ENCODE data around the gene TMEM220.

Gene TMEM220

DNA sequence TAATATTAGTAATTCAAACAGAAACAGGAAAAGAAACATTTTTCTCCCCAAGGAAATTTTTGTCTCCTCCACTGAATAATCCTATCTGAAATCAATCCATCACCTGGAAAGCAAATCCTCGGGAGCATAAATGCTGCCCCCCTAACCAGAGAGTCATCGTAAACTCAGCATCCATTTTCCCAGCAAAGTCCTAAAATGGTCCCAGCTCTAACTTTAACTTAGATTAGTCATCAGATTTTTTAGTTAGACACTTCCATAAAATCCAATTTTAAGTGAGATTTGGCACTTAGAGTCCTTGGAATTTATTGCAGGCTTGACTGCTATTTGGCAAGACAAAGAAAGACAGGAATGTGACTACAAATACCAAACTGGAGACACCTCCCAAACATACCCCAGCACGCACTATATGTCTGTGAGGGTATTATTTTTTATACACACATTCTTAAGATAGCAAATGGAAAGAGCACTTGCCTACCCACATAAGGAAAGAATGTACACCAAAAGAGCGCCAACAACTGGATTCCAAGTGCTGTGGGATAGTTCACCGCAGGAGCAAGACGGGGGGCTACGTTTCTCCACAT, 47.9 kb downstream of the TMEM220 start:
- TF ChIP-seq, protein P1, sequence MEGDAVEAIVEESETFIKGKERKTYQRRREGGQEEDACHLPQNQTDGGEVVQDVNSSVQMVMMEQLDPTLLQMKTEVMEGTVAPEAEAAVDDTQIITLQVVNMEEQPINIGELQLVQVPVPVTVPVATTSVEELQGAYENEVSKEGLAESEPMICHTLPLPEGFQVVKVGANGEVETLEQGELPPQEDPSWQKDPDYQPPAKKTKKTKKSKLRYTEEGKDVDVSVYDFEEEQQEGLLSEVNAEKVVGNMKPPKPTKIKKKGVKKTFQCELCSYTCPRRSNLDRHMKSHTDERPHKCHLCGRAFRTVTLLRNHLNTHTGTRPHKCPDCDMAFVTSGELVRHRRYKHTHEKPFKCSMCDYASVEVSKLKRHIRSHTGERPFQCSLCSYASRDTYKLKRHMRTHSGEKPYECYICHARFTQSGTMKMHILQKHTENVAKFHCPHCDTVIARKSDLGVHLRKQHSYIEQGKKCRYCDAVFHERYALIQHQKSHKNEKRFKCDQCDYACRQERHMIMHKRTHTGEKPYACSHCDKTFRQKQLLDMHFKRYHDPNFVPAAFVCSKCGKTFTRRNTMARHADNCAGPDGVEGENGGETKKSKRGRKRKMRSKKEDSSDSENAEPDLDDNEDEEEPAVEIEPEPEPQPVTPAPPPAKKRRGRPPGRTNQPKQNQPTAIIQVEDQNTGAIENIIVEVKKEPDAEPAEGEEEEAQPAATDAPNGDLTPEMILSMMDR (conservative IDR thresholded peaks at IDR 0.05), result no peak
- no peak overlapping the region for H3K27ac ChIP-seq

DNA sequence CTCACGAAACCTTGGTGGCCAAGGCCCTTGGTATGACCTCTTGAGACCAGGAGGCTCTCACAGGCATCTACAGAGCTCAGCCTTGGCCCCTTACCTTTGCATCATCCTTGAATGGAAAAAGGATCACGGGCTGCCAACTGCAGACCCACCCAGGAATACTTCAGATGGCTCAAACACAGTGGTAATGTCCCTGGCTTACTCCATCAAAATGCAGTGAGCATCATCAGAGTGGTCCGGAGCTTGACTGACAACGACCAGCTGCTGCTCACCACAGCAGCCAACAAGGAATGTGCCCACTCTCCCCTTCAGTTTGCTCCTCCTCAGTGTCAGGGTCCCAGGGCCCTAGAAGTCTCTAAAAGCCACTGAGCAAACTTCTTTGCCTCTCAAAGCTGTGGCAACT, 55.1 kb downstream of the TMEM220 start:
- TF ChIP-seq, protein P1 (conservative IDR thresholded peaks at IDR 0.05), result no peak
- H3K27ac ChIP-seq, result no peak overlapping the region

DNA sequence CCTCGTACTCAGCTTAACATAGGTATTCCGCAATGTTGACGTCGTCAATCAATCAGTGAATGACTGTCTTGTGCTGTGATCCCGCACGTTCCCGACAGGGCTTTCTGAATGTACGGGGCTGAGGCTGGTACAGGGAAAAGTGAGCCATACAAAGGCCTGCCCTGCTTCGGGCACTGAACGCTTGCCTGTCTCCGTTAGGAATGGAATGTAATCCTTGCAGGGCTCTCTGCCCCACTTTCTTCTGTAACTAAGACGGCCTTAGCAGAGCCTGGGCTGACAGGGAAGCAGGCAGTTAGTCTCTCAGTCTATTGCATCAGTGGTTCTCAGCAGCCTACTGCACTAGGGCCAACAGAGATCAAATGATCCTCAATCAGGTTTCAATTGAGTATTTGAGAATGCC, 56.5 kb downstream of the TMEM220 start:
- H3K27ac ChIP-seq, result no peak overlapping the region
- TF ChIP-seq, protein P1 (conservative IDR thresholded peaks at IDR 0.05), result no peak

DNA sequence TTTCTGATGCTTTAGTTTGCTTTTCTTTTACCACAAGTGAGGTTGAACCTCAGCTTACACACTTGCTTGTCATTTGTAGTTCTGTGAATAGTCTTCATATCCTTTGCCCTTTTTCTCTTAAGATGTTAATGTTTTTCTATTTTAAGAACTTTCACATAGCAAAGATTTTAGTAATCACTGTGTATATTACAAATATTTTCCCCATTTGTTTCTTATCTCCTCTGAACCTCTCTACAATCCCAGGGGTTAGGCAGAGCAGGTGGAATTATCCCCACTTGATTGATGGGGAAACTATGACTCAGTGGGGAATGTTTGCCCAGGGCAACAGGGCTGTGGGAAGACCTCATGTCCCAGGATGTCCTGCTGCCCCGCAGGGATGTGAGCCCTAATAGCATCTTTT, 61.0 kb downstream of the TMEM220 start:
- H3K27ac ChIP-seq, result no peak overlapping the region
- TF ChIP-seq, protein P1 (conservative IDR thresholded peaks at IDR 0.05), result no peak

DNA sequence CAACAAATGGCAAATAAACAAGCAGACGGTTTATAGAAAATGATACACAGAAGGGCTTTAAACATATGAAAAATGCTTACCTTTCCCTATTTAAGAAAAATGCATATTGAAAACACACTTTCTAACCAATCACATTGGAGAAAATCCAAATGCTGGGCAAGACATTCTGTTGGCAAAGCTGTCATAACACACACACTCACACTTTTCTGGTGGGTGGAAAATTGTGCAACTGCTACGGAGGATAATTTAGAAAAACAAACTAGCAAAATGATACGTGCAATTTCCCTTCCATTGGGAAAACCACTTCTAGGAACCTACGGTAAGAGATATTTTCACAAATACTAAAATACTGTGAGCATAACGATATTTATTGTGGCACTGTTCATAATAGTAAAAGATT, 62.9 kb downstream of the TMEM220 start:
- TF ChIP-seq, protein P1 (conservative IDR thresholded peaks at IDR 0.05), result no peak
- H3K27ac ChIP-seq, result no peak overlapping the region

DNA sequence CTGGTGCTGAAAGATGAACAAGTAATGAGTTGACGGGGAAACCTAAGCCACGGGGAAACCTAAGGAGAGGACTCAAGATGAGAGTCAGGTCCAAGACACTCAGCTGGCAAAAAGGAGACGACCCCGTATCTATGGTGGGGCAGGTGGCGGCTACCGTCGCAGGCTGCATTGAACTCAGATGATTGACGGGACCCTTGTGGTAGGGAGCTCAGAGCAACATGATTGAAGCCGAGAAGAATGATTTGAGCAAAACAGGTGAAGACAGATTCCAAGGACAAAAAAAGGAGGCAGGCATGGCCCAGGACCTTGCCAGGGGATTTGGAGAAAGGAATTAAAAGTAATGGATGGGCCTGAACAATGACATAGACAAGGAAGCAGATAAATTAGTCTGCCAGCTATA, 65.3 kb downstream of the TMEM220 start:
- TF ChIP-seq, protein P1 (conservative IDR thresholded peaks at IDR 0.05), result no peak

More for the DNA sequence above, 65.3 kb downstream of the TMEM220 start:
- H3K27ac ChIP-seq, result no peak overlapping the region

Data from VCaP (cell line).